ENCODE data around the gene FAM3A.

- TF ChIP-seq CTCF (tag by site-specific recombination; IDR thresholded peaks at IDR 0.05) (no peak), ZNF626 (tag by site-specific recombination; IDR thresholded peaks at IDR 0.05) (no peak), KLF8 (tag by site-specific recombination; IDR thresholded peaks at IDR 0.05) (no peak), FEZF1 (tag by site-specific recombination; IDR thresholded peaks at IDR 0.05) (no peak), ZBTB8A (tag by site-specific recombination; IDR thresholded peaks at IDR 0.05) (no peak), ZNF274 (IDR thresholded peaks at IDR 0.05; ENCODE audit: low read length) (no peak), ZNF274 (tag by site-specific recombination; IDR thresholded peaks at IDR 0.05; ENCODE audit: borderline replicate concordance) (no peak)
These were observed 48.5 kb downstream of the FAM3A start for GRCh38 chrX:154467556-154467955.

All from HEK293 (cell line).